Measurements from ENCODE around the gene ARF6.

Gene ARF6

GRCh38 chr14:49934646-49935045, 41.8 kb downstream of the ARF6 start:
- TF ChIP-seq CTCF (IDR thresholded peaks at IDR 0.05): no peak

DNA sequence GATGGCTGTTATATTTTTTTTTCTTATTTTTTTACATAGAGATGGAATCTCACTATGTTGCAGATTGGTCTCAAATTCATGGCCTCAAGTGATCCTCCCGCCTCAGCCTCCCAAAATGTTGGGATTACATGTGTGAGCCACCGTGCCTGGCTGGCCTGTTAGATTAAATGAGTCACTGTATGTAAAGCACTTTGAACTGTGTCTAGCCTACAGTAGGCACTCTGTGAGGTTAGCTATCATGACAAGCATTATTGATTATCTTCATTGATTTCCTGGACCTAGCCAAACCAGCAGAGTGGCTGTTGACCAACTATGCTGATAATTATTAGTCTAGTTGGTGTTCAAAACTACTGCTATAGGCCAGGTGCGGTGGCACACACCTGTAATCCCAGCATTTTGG, 42.6 kb downstream of the ARF6 start:
- TF ChIP-seq CTCF (IDR thresholded peaks at IDR 0.05): no peak

- TF ChIP-seq CTCF (IDR thresholded peaks at IDR 0.05): no peak
These were observed 47.1 kb downstream of the ARF6 start for GRCh38 chr14:49939884-49940510.

- no peak for TF ChIP-seq CTCF (IDR thresholded peaks at IDR 0.05)
These were observed 48.0 kb downstream of the ARF6 start for GRCh38 chr14:49940808-49941421.

- no peak for TF ChIP-seq CTCF (IDR thresholded peaks at IDR 0.05)
These were observed 49.2 kb downstream of the ARF6 start for GRCh38 chr14:49942090-49942489.

- TF ChIP-seq CTCF (IDR thresholded peaks at IDR 0.05): no peak
These were observed 51.6 kb downstream of the ARF6 start for GRCh38 chr14:49944501-49944900.

GRCh38 chr14:49945448-49946319, 52.8 kb downstream of the ARF6 start:
- TF ChIP-seq CTCF (IDR thresholded peaks at IDR 0.05): no peak
